DLD1 (cell line): ENCODE data around the gene NUP88.

Source experiments
- in situ Hi-C: cut with HindIII; loops from 2 replicates; pipeline ENCODE4 v1.10.0; 2017; ENCODE audit warnings: low sequenced_read_pairs

NUP88 gene

GRCh38 chr17:5361426-5361825 lies 58.0 kb downstream of the NUP88 start:
- in situ Hi-C loops = no loop called here

- in situ Hi-C loops = no loop called here
These were observed 63.9 kb downstream of the NUP88 start for GRCh38 chr17:5355421-5356129.

DNA sequence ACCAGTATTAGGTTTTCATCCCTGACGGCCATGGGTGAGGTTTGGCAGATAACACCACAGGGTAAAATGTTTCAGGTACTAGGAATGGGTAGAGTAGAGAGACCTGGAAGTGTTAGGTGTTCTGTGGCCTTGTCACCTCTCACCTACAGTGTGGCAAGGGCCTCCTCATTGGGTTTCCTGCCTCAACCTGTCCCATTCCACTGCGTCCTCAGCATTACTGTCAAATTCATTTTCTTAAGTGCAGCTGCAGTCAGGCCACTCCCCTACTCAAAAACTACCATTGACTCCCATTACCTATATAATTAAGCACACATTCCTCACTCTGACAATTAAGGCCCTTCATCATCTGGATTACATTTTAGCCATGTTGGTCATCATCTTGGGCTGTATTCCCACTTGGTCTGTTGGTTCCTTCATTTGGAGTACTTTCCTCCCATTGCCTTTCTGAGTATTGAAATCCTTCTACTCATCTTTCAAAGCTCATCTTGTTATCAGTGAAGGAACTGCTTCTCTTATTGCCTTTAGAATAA lies 64.5 kb downstream of the NUP88 start:
- in situ Hi-C loops = no loop called here

DNA sequence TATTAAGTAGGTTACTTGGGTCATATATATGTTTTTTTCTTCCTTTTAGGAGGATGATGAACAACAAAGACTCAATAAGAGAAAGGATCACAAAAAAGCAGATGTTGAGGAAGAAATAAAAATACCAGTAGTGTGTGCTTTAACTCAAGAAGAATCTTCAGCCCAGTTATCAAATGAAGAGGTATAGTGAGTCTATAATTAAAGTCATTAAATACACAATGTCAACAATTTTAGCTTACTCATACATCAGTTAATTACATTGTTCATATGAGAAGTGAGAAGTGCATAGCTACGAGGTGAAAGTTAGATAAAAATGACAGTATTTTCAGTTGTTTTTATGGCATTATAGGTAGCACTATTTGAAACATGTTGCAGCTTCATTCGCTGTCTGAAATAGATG lies 65.2 kb downstream of the NUP88 start:
- in situ Hi-C loops = no loop called here

DNA sequence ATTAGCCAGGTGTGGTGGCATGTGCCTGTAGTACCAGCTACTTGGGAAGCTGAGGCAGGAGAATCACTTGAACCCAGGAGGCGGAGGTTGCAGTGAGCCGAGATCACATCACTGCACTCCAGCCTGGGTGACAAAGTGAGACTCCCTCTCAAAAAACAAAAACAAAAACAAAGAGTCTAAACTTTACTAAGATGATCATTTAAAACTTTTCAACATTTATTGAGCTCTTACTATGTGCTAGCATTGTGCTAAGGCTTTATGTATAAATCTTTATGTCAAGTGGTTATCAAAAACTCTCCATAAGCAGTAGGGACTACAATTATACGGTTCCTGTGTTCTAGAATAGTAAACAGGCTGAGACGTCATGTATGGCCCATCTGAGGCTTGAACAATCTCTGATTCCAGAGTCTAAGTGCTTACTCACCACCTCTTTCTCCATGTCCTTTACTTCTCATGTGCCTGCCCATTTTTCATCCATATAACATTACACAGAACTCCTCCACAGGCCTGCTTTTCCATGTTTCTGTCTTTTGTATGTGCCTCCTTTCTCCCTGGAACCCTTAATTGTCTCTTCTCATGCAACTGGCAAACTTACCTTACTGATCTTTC lies 66.7 kb downstream of the NUP88 start:
- in situ Hi-C loops = no loop called here

- in situ Hi-C loops = no loop called here
These were observed 74.5 kb downstream of the NUP88 start for GRCh38 chr17:5344914-5345313.
